A549 (cell line): Measurements from ENCODE around the gene TNFAIP2. TPM values are rescaled to one million over a fixed set of nuclear protein-coding genes. Genes with fewer than 3 reads are reported as not detected.

Source experiments
- ATAC-seq, 2 experiments: fragments of 200-7000 bp in 1 of 2; fragments of >200 bp in 1 of 2; cut with Nextera tagmentation in 1 of 2; cut with Tn5 transposase in 1 of 2; 3 replicates each; pipeline versions ENCODE4 v1.8.0 to v1.9.1; 2018 to 2020; ENCODE audit warnings: mild to moderate bottlenecking in 1 of 2, moderate library complexity in 1 of 2
- CTCF ChIA-PET: fragments of 300-600 bp; sonication (Branson Sonifier 250); formaldehyde crosslinking; extraction: SDS; loops from one replicate; lab custom pipeline; 2021; ENCODE audit warnings: antibody characterized with exemption, inconsistent platforms; lab: Yijun Ruan, JAX
- POLR2A ChIA-PET: fragments of 350-600 bp; formaldehyde crosslinking; extraction: SDS; loops from one replicate; lab custom pipeline; 2021; ENCODE audit warnings: antibody characterized with exemption, inconsistent platforms; lab: Yijun Ruan, JAX
- DNase-seq, 2 experiments: peaks; one replicate each; pipeline versions ENCODE4 v3.0.0 to v3.0.0-alpha.2; 2011 to 2016; ENCODE audit warnings: low read depth in 1 of 2, low spot score in 1 of 2
- FAIRE-seq: peaks from 2 replicates; lab custom pipeline; 2011; peaks lifted over from hg19 to GRCh38; lab: Jason Lieb, UNC
- H3K27ac ChIP-seq, 2 experiments: fragments of >200 bp; sonication (Bioruptor Twin); formaldehyde crosslinking; 3 replicates each; pipeline ENCODE4 v1.5.1; 2016 to 2017
- H3K4me1 ChIP-seq: fragments of >200 bp; sonication (Bioruptor Twin); formaldehyde crosslinking; 3 replicates; pipeline ENCODE4 v1.6.1; 2016
- H3K4me2 ChIP-seq: fragments of >200 bp; sonication (Bioruptor Twin); formaldehyde crosslinking; 3 replicates; pipeline ENCODE4 v1.6.1; 2016
- H3K4me3 ChIP-seq: fragments of >200 bp; sonication (Bioruptor Twin); formaldehyde crosslinking; 3 replicates; pipeline ENCODE4 v1.5.1; 2016
- H3K9me3 ChIP-seq: fragments of >200 bp; sonication (Bioruptor Twin); formaldehyde crosslinking; 3 replicates; pipeline ENCODE4 v1.6.1; 2016
- CBX2 ChIP-seq: fragments of 200-600 bp; sonication (generic); IDR thresholded peaks from 2 replicates; pipeline ENCODE4 v1.6.1; 2016; ENCODE audit warnings: low read depth, mild to moderate bottlenecking, borderline replicate concordance
- FOSB ChIP-seq: fragments of 250-450 bp; sonication (Bioruptor Pico); IDR thresholded peaks from 2 replicates; pipeline ENCODE4 v1.5.0; 2020; ENCODE audit warnings: mild to moderate bottlenecking, moderate library complexity
- HMGXB4 ChIP-seq: fragments of 250-450 bp; sonication (Bioruptor Pico); IDR thresholded peaks from 2 replicates; pipeline ENCODE4 v1.5.0; 2021; ENCODE audit warnings: mild to moderate bottlenecking, moderate library complexity, borderline replicate concordance
- HOXB13 ChIP-seq: fragments of 250-450 bp; sonication (Bioruptor Pico); IDR thresholded peaks from 2 replicates; pipeline ENCODE4 v1.5.0; 2020; ENCODE audit warnings: low read depth, mild to moderate bottlenecking, moderate library complexity
- JUN ChIP-seq, 2 experiments: fragments of >200 bp; sonication (Bioruptor Twin); formaldehyde crosslinking; IDR thresholded peaks; 2 replicates in 1 of 2; 3 replicates in 1 of 2; pipeline ENCODE4 v1.6.1; 2016 to 2017
- JUNB ChIP-seq: fragments of >200 bp; sonication (Bioruptor Twin); formaldehyde crosslinking; IDR thresholded peaks from 2 replicates; pipeline ENCODE4 v1.6.1; 2016
- KDM1A ChIP-seq: fragments of 200-600 bp; sonication (generic); IDR thresholded peaks from 2 replicates; pipeline ENCODE4 v1.6.1; 2016; ENCODE audit warnings: low read depth, mild to moderate bottlenecking
- NR3C1 ChIP-seq: fragments of >200 bp; sonication (Bioruptor Twin); formaldehyde crosslinking; IDR thresholded peaks from 3 replicates; pipeline ENCODE4 v1.6.1; 2017
- PBX3 ChIP-seq: IDR thresholded peaks from 2 replicates; pipeline ENCODE4 v1.6.1; 2012
- PHF8 ChIP-seq: fragments of 200-600 bp; sonication (generic); IDR thresholded peaks from 2 replicates; pipeline ENCODE4 v1.6.1; 2016; ENCODE audit warnings: low read depth, mild to moderate bottlenecking, antibody characterized with exemption, moderate library complexity, borderline replicate concordance
- POLR2A ChIP-seq: IDR thresholded peaks from 2 replicates; pipeline ENCODE4 v1.6.1; 2012; ENCODE audit warnings: mild to moderate bottlenecking, low read length
- REST ChIP-seq: fragments of 200-600 bp; sonication (generic); IDR thresholded peaks from 2 replicates; pipeline ENCODE4 v1.6.1; 2016; ENCODE audit warnings: antibody characterized with exemption, mild to moderate bottlenecking, moderate library complexity
- RFX5 ChIP-seq: fragments of 450-650 bp; IDR thresholded peaks from 2 replicates; pipeline ENCODE4 v1.7.1; 2014; ENCODE audit warnings: antibody characterized with exemption, mild to moderate bottlenecking, moderate library complexity
- SMC3 ChIP-seq: fragments of >200 bp; sonication (Bioruptor Twin); formaldehyde crosslinking; IDR thresholded peaks from 3 replicates; pipeline ENCODE4 v1.6.1; 2018; ENCODE audit warnings: inconsistent platforms
- ZC3H11A ChIP-seq: fragments of 450-650 bp; IDR thresholded peaks from 2 replicates; pipeline ENCODE4 v1.6.1; 2014; ENCODE audit warnings: antibody characterized with exemption, mild to moderate bottlenecking
- ZFP36 ChIP-seq: fragments of 450-650 bp; IDR thresholded peaks from 2 replicates; pipeline ENCODE4 v1.6.1; 2014; ENCODE audit warnings: borderline replicate concordance; ENCODE audit not compliant: partially characterized antibody
- WGBS: methylation state at CpG from one replicate; pipeline ENCODE4 v1.1.6; 2017; ENCODE audit errors: missing lambda C conversion rate; 5-methylcytosine and 5-hydroxymethylcytosine counted together
- polyA plus RNA-seq, 4 experiments: library from polyadenylated mRNA; depleted of rRNA in 3 of 4; stranded (reverse); fragments of >200 nt; fragmentation: RNase III in 1 of 4; extraction: RNeasy Plus Mini Kit Qiagen cat#74134 plus additional on column Dnase treatment in 1 of 4; gene quantifications; 2 replicates in 3 of 4; 3 replicates in 1 of 4; pipeline ENCODE4 v1.2.3, GENCODE V29; 2011 to 2017

Gene TNFAIP2
- polyA plus RNA-seq, 2 of the 4 experiments (the other 2 are of a cell fraction) = 222 to 254 TPM

- no peak for TF ChIP-seq HOXB13 (CRISPR knock-in tag)
- FAIRE-seq (no peak), DNase-seq (no peak), ATAC-seq (no peak)
- Histone ChIP-seq H3K4me1 (peaks cover 11% of the 10 kb centered on the region), H3K9me3 (no peaks in the 10 kb centered on the region), H3K4me2 (no peak overlapping the region), H3K27ac (no peak overlapping the region; a peak in 1 of 6 replicates), H3K4me3 (no peak overlapping the region)
- POLR2A ChIA-PET = interaction anchor here (0.8 kb wide), 1 partner anchor 17 kb away, joined by 3 read pairs; no protein-coding TSS in a partner anchor
- 67% methylated on average over 8 of the region's 8 CpGs for WGBS
- CTCF ChIA-PET = interaction anchor here (0.6 to 8.5 kb wide), 9 partner anchors 9 to 206 kb away, joined by 3 to 97 read pairs (median 5); partner anchors contain the start of gene TNFAIP2
Observed at GRCh38 chr14:103086771-103087342, 36.4 kb upstream of the TNFAIP2 start.

GRCh38 chr14:103087343-103087835 lies 35.9 kb upstream of the TNFAIP2 start:
- Histone ChIP-seq H3K4me3 (no peak overlapping the region), H3K4me1 (peaks cover 14% of the 10 kb centered on the region), H3K4me2 (no peak overlapping the region), H3K9me3 (no peaks in the 10 kb centered on the region), H3K27ac (no peak overlapping the region; a peak in 1 of 6 replicates)
- TF ChIP-seq REST (no peak), RFX5 (no peak), SMC3 (no peak), PBX3 (no peak)
- FAIRE-seq = no peak
- ChIA-PET CTCF (interaction anchor here (1.0 to 8.5 kb wide), 7 partner anchors 9 to 205 kb away, joined by 3 to 97 read pairs (median 9); partner anchors contain the start of gene TNFAIP2), POLR2A (no interaction called here)
- WGBS = 71% methylated on average over 12 of the region's 13 CpGs
- no peak for DNase-seq
- ATAC-seq = no peak

GRCh38 chr14:103088921-103089320 lies 34.3 kb upstream of the TNFAIP2 start:
- Histone ChIP-seq H3K9me3 (no peaks in the 10 kb centered on the region), H3K27ac (peak overlapping the region in 1 of 2 experiments; percentile 98; a peak in 1 of 6 replicates), H3K4me2 (no peak overlapping the region), H3K4me3 (no peak overlapping the region), H3K4me1 (peaks cover 14% of the 10 kb centered on the region)
- no peak for ATAC-seq
- DNase-seq = no peak
- no peak for FAIRE-seq
- WGBS = 92% methylated on average over 6 of the region's 6 CpGs
- CTCF ChIA-PET = interaction anchor here (0.5 to 8.5 kb wide), 4 partner anchors 13 to 499 kb away, joined by 3 to 97 read pairs (median 45); no protein-coding TSS in a partner anchor
- POLR2A ChIA-PET = no interaction called here
- no peak for TF ChIP-seq JUN (IDR thresholded peaks at IDR 0.05)
- no peak for TF ChIP-seq NR3C1
- TF ChIP-seq REST = no peak
- no peak for TF ChIP-seq PHF8
- TF ChIP-seq ZC3H11A = no peak
- no peak for TF ChIP-seq POLR2A
- TF ChIP-seq JUNB = no peak
- TF ChIP-seq KDM1A = no peak
- no peak for TF ChIP-seq ZFP36
- no peak for TF ChIP-seq CBX2
- no peak for TF ChIP-seq HMGXB4 (CRISPR knock-in tag)
- no peak for TF ChIP-seq FOSB
